Stimulated activated naive CD8-positive, alpha-beta T cell treated with anti-CD3 and anti-CD28 coated beads, Interleukin-15, amount 100 ng/mL, for 72 hours (primary cell): Measurements from ENCODE around the gene F10.
A peak's percentile ranks its signal among the peaks of the same experiment; 100 is the strongest.
"Not testable (repeated sequence)": the region's sequence is repeated elsewhere in the genome, so short reads cannot be mapped to it uniquely, and the experiment has no call there.

Source experiments
- ATAC-seq: fragments of 150-1000 bp; cut with Tn5 transposase; 2 replicates; pipeline ENCODE4 v1.10.0; 2021; ENCODE audit warnings: mild to moderate bottlenecking, moderate library complexity
- DNase-seq, 2 donors: peaks; one replicate each; pipeline ENCODE4 v3.0.0; 2021 to 2022
- H3K27ac Mint-ChIP-seq, 2 donors: one replicate each; pipeline ENCODE4 v1.8.0; 2022; ENCODE audit warnings: mild to moderate bottlenecking in 2 of 2, mixed read lengths in 2 of 2, moderate library complexity in 2 of 2
- H3K27me3 Mint-ChIP-seq: one replicate; pipeline ENCODE4 v1.8.0; 2022; ENCODE audit warnings: mixed read lengths
- H3K4me1 Mint-ChIP-seq: one replicate; pipeline ENCODE4 v1.8.0; 2022; ENCODE audit warnings: mild to moderate bottlenecking, mixed read lengths
- H3K4me3 Mint-ChIP-seq, 2 donors: one replicate each; pipeline ENCODE4 v1.8.0; 2022; ENCODE audit warnings: mild to moderate bottlenecking in 2 of 2, mixed read lengths in 2 of 2, moderate library complexity in 1 of 2
- H3K9me3 Mint-ChIP-seq, 2 donors: one replicate each; pipeline ENCODE4 v1.8.0; 2022; ENCODE audit warnings: mixed read lengths in 2 of 2

The F10 gene

GRCh38 chr13:113092776-113093579 lies 29.6 kb upstream of the F10 start:
- no peak overlapping the region for H3K4me3 Mint-ChIP-seq
- no peaks in the 10 kb centered on the region for H3K27me3 Mint-ChIP-seq
- H3K27ac Mint-ChIP-seq: no peak overlapping the region
- no peaks in the 10 kb centered on the region for H3K9me3 Mint-ChIP-seq
- no peak for DNase-seq
- no peaks in the 10 kb centered on the region for H3K4me1 Mint-ChIP-seq
- ATAC-seq: no peak

DNA sequence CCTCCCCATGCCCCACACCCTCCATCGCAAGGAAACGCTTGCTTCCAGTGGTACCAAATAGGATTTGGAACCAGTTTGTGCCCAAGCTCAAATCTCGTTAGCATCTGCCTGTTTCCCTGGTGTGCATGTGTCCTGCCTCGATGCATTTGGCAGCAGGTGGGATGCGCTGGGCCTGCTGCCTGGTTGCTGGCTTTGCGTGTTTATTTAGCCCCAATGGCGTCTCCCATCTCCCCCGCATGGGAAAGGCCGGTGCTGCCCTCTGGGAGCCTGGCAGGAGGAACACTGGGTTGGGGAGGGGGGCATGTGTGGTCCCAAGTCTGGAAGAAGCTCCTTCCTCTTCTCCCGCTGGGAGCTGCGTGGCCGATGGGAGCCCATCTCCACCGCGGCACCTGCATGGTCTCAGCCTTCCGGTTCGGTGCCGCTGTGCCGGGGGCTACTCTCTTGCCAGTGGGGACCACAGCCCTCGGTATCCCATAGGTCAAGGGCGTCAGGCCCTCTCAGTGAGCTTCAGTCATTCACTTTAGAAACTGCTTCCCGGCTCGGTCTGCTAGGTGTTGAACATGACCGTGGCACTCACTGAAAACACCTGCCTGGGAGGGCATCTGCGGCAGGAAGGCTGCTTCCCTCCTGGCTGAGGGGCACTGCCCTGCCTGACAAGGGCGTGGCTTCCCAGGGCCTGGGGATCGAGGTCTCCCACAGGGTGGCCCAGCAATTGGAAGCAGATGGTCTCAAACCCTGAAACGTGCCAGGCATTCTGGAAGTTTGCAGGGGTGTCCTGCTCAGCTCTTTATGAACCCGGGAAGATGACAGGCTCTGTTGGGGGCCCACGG lies 28.8 kb upstream of the F10 start:
- H3K4me3 Mint-ChIP-seq: no peak overlapping the region
- no peak overlapping the region for H3K27ac Mint-ChIP-seq
- no peaks in the 10 kb centered on the region for H3K9me3 Mint-ChIP-seq
- H3K4me1 Mint-ChIP-seq: no peaks in the 10 kb centered on the region
- H3K27me3 Mint-ChIP-seq: no peaks in the 10 kb centered on the region
- ATAC-seq (no peak), DNase-seq (no peak)

GRCh38 chr13:113094410-113094800 lies 28.2 kb upstream of the F10 start:
- Mint-ChIP-seq H3K27me3 (no peaks in the 10 kb centered on the region), H3K4me3 (no peak overlapping the region), H3K9me3 (no peaks in the 10 kb centered on the region), H3K27ac (no peak overlapping the region), H3K4me1 (no peaks in the 10 kb centered on the region)
- ATAC-seq (no peak), DNase-seq (no peak)

DNA sequence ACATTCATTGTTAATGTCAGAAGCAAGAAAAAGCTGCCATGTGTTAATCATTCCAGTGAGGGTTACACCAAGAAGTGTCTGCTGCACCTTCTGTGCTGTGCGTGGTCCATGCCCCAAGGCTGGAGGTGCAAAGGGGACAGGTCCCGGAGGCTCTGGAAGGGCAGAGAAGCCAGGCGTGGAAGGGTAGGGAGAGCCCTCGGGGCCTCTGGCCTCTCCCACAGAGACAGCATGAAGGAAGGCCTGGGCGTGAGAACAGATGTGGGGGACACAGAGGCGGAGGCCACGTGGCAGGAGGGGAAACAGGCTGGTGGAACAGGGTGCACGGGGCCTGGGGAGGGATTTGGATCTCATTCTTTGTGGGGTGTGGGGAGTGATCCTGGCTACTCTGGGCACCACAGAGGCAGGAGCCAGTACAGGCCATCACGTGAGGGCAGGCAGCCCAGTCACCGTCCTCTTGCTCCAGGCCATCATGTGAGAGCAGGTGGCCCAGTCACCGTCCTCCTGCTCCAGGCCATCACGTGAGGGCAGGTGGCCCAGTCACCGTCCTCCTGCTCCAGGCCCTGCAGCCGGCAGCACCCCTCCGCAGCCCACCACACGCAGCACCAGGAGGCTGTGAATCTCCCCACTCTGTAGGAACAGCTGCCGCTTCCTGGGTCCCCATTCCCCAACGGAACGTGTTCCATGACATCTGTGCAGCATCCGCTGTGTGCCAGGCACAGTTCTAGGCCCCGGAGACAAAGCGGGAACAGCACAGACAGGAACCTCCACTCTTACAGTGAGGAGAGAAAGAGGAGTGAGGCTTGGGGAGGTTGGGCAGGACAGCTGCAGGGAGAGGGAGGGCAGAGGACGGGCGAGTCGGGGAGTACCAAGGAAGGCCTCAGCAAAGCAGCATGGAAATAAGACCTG lies 27.2 kb upstream of the F10 start:
- no peak for ATAC-seq
- Mint-ChIP-seq H3K4me1 (no peaks in the 10 kb centered on the region), H3K27ac (no peak overlapping the region), H3K4me3 (no peak overlapping the region), H3K27me3 (no peaks in the 10 kb centered on the region), H3K9me3 (no peaks in the 10 kb centered on the region)
- no peak for DNase-seq

DNA sequence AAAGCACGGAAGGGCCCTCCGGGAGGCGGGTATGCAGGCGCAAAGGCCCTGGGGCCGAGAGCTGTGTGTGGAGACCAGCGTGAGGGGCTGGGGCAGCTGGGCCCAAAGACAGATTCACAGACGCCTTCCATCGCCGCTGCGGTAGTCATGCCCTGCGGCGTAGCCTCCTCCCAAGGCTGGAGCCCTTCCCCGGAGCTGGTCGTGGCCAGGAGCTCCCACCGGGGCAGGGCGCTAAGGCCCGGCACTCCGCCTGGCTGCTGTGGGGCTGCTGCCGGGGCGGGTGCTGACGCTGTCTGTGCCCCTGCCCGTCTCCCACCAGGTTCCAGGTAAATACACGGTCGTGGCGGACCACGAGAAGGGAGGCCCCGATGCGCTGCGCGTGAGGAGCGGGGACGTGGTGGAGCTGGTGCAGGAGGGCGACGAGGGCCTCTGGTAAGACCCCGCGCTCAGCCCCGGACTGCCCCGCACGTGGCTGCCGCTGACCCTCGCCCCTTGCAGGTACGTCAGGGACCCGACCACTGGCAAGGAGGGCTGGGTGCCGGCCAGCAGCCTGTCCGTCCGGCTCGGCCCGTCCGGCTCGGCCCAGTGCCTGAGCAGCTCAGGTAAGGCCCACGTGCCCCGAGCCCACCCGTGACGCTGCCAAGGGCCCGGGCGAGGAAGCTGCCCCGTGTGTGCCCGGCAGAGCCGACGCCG lies 26.4 kb upstream of the F10 start:
- peak; percentile 38 for ATAC-seq
- H3K9me3 Mint-ChIP-seq: no peaks in the 10 kb centered on the region
- H3K27me3 Mint-ChIP-seq: no peaks in the 10 kb centered on the region
- DNase-seq: no peak
- no peak overlapping the region for H3K4me3 Mint-ChIP-seq
- H3K4me1 Mint-ChIP-seq: no peaks in the 10 kb centered on the region
- peak overlapping the region in 1 of 2 donors; percentile 48 for H3K27ac Mint-ChIP-seq

GRCh38 chr13:113096745-113097305 lies 25.8 kb upstream of the F10 start:
- DNase-seq (no peak), ATAC-seq (peak; percentile 79)
- Mint-ChIP-seq H3K4me1 (no peaks in the 10 kb centered on the region), H3K4me3 (no peak overlapping the region), H3K27ac (no peak overlapping the region), H3K27me3 (no peaks in the 10 kb centered on the region), H3K9me3 (no peaks in the 10 kb centered on the region)

GRCh38 chr13:113097651-113098050 lies 24.9 kb upstream of the F10 start:
- Mint-ChIP-seq H3K9me3 (no peaks in the 10 kb centered on the region), H3K4me1 (no peaks in the 10 kb centered on the region), H3K27ac (no peak overlapping the region), H3K27me3 (no peaks in the 10 kb centered on the region), H3K4me3 (no peak overlapping the region)
- DNase-seq (no peak), ATAC-seq (no peak)

GRCh38 chr13:113098162-113098732 lies 24.4 kb upstream of the F10 start:
- no peaks in the 10 kb centered on the region for H3K4me1 Mint-ChIP-seq
- H3K4me3 Mint-ChIP-seq: no peak overlapping the region
- DNase-seq: no peak
- no peak for ATAC-seq
- H3K9me3 Mint-ChIP-seq: no peaks in the 10 kb centered on the region
- H3K27ac Mint-ChIP-seq: no peak overlapping the region
- H3K27me3 Mint-ChIP-seq: no peaks in the 10 kb centered on the region

DNA sequence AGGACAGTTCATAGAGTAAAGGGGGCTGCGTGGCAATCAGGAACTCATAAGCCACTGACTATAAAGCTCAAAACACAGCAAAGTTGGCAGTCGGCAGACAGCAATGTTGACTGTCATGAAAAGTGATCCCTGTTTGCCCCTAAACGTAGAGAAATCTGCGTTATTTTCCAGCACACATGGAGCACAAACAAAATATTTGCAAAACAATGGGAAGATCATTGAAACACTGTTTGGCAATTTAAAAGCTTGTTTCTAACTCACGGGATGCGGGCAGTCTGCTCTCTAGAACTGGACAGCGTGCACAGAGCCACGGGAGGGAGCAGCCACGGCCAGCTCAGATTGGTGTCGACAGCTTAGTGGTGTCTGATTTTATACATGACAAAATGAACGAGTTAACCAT lies 23.5 kb upstream of the F10 start:
- no peaks in the 10 kb centered on the region for H3K4me1 Mint-ChIP-seq
- no peaks in the 10 kb centered on the region for H3K9me3 Mint-ChIP-seq
- H3K27ac Mint-ChIP-seq: no peak overlapping the region

DNA sequence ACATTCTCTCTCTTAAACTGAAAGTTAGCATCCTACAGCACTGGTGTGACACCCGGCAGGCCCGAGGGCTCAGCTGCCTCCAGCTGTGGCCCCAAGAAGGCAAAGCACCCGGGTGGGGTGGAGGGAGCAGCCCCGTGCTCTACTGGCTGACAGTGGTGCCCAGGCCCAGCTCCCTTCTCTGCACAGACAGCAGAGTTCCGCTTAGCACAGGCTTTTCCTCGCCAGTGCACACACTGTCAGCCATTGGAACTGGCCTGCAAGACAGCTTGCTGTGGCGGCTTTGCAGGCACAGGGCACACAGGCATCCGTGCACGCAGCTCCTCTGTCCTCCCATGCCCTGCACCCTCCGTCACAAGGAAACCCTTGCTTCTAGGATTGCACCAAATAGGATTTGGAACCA lies 20.3 kb upstream of the F10 start:
- H3K27ac Mint-ChIP-seq, ATAC-seq, DNase-seq, H3K9me3 Mint-ChIP-seq, H3K4me3 Mint-ChIP-seq, H3K27me3 Mint-ChIP-seq, H3K4me1 Mint-ChIP-seq: not testable (repeated sequence)

More for the DNA sequence above, 23.5 kb upstream of the F10 start:
- no peak for ATAC-seq
- no peak overlapping the region for H3K4me3 Mint-ChIP-seq
- no peaks in the 10 kb centered on the region for H3K27me3 Mint-ChIP-seq
- no peak for DNase-seq

DNA sequence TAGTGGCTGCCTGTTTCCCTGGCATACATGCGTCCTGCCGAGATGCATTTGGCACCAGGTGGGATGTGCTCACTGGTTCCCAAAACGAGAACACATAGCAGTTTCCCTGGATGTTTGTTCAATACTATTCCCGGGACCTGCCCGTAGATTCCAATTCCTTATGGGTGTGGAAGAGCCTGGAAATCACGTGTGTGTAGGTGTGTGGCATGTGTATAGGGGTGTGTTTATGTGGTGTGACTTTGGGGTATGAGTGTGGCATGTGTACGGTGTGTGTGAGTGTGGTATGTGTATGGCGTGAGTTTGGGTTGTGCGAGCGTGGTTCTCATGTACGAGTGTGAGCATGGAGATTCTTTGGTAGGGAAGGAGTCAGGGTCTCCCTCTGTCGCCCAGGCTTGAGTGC lies 19.9 kb upstream of the F10 start:
- ATAC-seq: no peak
- H3K4me1 Mint-ChIP-seq: peaks cover 4% of the 10 kb centered on the region
- H3K27me3 Mint-ChIP-seq: no peaks in the 10 kb centered on the region
- no peak overlapping the region for H3K4me3 Mint-ChIP-seq
- no peak overlapping the region for H3K27ac Mint-ChIP-seq
- no peaks in the 10 kb centered on the region for H3K9me3 Mint-ChIP-seq
- DNase-seq: no peak

DNA sequence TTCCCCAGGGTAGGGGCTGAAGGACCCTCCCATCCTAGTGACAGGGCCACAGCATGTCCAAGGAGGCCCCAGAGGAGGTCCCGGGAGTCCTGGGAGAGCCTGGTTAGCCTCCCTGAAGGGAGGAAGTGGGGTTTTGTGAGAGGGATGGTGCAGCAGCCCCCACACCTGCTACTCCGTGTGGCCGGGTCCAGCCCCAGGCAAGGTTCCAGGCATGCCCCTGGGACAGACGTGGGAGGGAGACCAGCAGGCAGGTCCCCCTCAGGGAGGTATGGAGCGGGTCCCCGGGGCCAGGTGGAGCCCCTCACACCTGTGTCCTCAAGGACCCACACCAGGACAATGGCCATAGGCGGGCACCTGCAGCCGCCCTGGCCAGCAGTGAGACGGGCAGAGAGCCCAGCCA lies 19.0 kb upstream of the F10 start:
- Mint-ChIP-seq H3K27ac (no peak overlapping the region), H3K27me3 (no peaks in the 10 kb centered on the region), H3K9me3 (no peaks in the 10 kb centered on the region), H3K4me1 (peaks cover 4% of the 10 kb centered on the region), H3K4me3 (no peak overlapping the region)
- DNase-seq (no peak), ATAC-seq (peak; percentile 43)

- DNase-seq: no peak
- no peak within 1 kb of the TSS for H3K27ac Mint-ChIP-seq
These were observed 17.3 kb upstream of the F10 start, which contains the start of gene F7 for GRCh38 chr13:113105032-113105920. Gene F7, plus strand, starts transcription at chr13:113105791. Its CDS starts 51 bp downstream, at chr13:113105842.

More at GRCh38 chr13:113105032-113105920, 17.3 kb upstream of the F10 start, which contains the start of gene F7:
- H3K4me3 Mint-ChIP-seq: no peak within 1 kb of the TSS
- H3K4me1 Mint-ChIP-seq: peaks cover 4% of the 10 kb centered on the region
- no peaks in the 10 kb centered on the region for H3K9me3 Mint-ChIP-seq
- no peak for ATAC-seq
- peaks cover 7% of the 10 kb centered on the region for H3K27me3 Mint-ChIP-seq
